Ovary (tissue), 3 donors: Measurements from ENCODE around the gene RCSD1.
"Not testable (repeated sequence)": the region's sequence is repeated elsewhere in the genome, so short reads cannot be mapped to it uniquely, and the experiment has no call there.

ENCODE experiments used
- EP300 ChIP-seq: sonication (generic); formaldehyde crosslinking; IDR thresholded peaks from one replicate; pipeline ENCODE4 v1.6.1; 2017; ENCODE audit warnings: antibody characterized with exemption
- POLR2A ChIP-seq: fragments of 450-650 bp; IDR thresholded peaks from one replicate; pipeline ENCODE4 v1.6.1; 2017; ENCODE audit warnings: antibody characterized with exemption, mild to moderate bottlenecking, moderate library complexity
- TF ChIP-seq, protein P1 (sequence below), 3 donors: fragments of 450-650 bp in 2 of 3; fragments of 200-600 bp in 1 of 3; IDR thresholded peaks; one replicate each; pipeline versions ENCODE4 v1.5.1 to v1.8.0; 2016 to 2022; ENCODE audit warnings: antibody characterized with exemption in 3 of 3, mild to moderate bottlenecking in 1 of 3
- donor health status: DM: no; HTN: no; CAD: no.

DNA sequence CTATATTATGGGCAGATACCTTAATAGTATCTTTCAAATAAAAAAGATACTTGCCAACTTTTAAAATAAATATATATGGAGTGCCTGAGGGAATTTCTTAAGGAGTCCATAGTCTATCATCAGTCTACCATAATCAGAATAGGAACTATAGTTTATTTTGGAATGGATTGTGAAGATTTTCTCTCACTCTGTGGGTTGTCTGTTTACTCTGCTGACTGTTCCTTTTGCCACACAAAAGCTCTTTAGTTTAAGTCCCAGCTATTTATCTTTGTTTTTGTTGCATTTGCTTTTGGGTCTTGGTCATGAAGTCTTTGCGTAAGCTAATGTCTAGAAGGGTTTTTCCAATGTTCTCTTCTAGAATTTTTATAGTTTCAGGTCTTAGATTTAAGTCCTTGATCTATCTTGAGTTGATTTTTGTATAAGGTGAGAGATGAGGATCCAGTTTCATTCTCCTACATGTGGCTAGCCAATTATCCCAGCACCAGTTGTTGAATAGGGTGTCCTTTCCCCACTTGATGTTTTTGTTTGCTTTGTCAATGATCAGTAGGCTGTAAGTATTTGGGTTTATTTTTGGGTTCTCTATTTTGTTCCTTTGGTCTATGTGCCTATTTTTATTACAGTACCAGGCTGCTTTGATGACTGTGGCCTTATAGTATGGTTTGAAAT, 112.5 kb downstream of the RCSD1 start:
- TF ChIP-seq, protein P1, sequence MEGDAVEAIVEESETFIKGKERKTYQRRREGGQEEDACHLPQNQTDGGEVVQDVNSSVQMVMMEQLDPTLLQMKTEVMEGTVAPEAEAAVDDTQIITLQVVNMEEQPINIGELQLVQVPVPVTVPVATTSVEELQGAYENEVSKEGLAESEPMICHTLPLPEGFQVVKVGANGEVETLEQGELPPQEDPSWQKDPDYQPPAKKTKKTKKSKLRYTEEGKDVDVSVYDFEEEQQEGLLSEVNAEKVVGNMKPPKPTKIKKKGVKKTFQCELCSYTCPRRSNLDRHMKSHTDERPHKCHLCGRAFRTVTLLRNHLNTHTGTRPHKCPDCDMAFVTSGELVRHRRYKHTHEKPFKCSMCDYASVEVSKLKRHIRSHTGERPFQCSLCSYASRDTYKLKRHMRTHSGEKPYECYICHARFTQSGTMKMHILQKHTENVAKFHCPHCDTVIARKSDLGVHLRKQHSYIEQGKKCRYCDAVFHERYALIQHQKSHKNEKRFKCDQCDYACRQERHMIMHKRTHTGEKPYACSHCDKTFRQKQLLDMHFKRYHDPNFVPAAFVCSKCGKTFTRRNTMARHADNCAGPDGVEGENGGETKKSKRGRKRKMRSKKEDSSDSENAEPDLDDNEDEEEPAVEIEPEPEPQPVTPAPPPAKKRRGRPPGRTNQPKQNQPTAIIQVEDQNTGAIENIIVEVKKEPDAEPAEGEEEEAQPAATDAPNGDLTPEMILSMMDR (IDR thresholded peaks at IDR 0.05), result not testable (repeated sequence)
- not testable (repeated sequence) for TF ChIP-seq POLR2A, EP300
